HG03196 (cell line): Measurements from ENCODE around the gene SPO11.

ENCODE experiments used
- ATAC-seq: cut with Tn5 transposase; IDR thresholded peaks from one replicate; pipeline ENCODE4 v1.9.1; 2021; ENCODE audit not compliant: unreplicated experiment

SPO11 gene

DNA sequence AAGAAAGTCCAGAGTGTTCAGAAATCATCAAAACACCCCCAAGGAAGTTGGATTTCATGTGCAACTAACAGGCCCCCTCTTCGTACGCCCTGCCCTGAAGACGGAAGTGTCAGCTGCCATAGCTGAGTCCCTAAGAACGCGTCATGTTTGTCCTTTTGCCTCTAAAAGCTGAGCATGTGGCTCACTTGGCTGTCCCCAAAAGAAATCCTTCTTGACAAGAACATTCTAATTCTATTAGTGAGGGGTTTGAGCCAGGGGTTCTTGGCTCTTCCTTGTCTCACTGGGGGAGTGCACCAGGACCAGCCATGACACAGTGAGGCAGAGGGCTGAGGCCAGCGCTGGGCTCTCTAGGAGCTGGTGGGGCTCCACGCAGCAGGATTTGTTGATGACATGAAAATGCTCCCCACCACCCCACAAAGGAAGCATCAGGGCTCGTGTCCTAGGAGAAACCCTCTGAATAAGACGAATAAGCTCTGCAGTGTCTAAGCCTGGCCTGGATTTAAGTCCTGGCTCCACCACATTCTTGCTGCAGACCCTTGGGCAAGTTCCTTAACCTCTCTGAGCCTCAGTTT is 20.0 kb upstream of the SPO11 start:
- ATAC-seq: no peak

DNA sequence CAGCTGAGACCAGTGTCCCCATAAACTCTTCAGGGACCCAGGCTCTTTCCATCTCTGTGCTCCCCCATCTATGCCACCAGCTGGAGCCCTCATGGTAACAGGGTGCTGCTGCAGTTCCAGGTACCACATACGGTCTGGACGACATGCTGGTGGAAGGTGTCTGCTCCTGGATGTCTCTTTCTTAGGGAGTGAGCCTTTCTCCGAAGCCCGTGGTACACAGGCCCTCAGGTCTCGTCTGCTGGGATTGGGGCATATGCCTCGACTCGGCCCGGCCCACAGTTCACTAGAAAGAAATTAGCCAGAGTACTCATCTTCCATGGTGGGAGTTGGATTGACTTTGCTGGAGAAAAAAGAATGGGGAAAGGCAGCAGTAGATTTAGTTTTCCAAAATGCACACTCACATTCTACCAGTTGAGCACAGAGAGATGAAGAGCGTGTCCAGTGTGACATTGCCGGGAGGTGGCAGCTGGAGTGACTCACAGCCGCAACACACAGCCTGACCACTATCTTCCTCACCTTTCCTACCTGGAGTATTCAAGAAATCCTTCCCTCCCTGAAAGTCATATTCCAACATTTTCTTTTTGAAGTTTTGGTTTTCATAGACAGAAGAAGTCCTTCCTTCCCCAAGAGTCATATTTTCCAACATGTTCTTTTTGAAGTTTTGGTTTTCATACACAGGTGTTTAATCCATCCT is 18.6 kb upstream of the SPO11 start:
- no peak for ATAC-seq

DNA sequence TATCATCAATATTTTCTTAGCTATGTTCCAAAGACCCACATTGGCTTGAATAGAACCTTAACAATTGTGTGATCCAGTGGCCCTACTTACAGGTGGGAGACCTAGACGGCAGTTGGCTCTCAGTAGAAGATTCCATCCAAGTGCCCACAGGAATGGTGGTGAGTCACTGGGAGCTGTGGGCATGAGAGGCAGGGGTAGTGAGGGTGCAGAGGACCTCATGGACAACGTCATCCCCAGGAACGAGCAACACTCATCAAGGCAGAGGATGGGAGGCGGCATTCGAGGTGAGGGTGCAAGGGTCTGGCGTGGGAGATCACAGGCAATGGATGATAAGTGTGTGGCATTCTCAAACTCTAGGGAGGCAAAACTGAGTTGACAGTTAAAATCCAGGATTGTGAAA is 17.5 kb upstream of the SPO11 start:
- no peak for ATAC-seq

DNA sequence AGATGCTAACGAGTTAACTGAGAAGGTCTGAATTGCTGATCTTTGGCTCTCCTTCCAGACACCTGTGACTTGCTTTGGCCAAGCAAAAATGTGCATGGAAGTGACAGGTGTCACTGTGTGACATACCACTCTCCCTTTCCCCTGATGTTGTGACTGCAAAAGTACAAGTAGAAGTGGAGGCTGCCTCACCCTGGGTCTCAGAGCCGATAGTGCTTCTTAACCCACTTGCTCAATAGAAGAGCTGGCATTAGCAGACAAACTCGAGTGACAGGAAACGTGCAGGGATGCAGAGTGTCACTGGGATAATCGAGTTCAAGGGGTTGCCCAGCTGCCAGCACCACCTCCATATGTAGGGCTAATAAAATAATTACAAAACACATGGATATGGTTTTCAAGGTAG is 16.4 kb upstream of the SPO11 start:
- no peak for ATAC-seq

- ATAC-seq: no peak
Observed at GRCh38 chr20:57313951-57314350, 15.7 kb upstream of the SPO11 start.

DNA sequence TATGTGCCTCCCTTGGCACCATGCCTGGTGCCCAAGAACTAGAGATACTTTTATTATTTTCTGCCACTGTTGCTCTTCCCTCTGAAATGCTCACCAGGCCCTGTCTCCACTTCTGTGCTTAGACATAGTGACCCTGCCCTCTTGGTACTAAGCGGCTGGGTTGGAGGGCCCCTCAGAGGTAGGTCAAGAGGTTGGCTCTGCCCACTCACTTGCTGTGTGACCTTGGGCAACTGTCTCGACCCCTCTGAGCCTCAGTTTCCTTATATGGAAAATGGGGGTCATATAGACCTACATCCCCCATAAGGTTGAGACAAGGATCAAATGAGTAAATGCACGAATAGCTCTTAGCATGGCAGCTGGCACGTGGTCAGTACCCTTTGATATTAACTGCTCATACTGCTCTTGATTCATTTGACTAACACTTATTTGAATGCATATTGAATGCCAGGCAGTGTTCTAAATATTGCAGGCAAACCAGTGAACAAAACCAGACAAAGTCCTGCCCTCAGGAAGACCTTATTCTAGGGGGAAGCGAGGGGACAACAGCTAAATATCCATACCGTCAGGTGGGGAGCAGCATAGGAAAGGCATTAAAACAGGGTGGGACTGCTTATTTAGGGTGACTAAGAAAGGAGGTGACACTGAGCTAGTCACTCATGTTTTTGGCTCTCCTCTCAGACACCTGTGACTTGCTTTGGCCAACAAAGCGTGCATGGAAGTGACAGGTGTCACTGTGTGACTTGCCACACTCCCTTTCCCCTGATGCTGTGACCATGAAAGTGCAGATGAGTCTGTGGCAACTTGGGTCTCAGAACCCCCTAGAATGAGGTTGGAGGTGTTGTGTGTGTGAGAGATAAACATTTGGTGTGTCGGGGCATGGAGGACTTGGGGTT is 14.3 kb upstream of the SPO11 start:
- no peak for ATAC-seq

DNA sequence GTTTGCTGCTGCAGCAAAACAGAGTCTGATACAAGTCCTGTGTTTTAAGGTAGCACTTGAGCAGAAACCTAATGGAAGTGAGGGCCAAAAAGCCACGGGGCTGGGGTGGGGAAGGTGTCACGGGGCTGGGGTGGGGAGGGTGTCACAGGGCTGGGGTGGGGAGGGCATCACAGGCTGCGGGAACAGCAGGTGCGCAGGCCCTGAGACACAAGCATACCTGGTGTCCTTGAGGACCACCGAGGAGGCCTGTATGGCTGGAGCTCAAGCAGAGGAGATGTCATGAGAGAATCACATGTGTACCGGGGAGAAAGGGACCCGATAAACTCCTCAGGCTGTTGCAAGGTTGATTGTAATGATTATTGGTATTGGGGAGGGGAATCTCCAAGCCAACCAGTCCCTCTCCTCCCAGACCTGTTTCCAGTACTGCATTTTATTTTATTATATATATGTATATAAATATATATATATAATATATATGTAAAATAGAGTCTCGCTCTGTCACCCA is 13.6 kb upstream of the SPO11 start:
- ATAC-seq: no peak

DNA sequence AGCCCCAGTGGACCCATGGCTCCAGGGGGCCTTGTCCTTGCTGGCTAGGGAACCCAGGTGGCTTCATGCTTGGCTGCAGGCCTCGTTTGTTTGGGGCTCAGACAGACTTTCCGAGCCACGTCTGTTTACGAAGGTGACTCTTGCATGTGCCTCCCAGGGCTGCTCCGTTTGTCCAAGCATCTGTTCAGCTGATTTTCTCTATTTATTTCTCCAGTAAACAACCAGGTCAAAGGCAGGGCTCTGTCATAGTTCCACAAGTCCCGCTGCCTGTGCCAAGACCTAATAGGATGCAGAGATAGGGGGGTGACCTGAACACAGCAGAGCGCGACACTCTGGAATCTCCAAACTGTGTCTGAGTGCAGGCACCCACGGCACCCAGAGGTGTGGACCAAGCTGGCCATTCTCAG is 12.8 kb upstream of the SPO11 start:
- no peak for ATAC-seq

GRCh38 chr20:57317316-57317788 is 12.3 kb upstream of the SPO11 start:
- no peak for ATAC-seq

- no peak for ATAC-seq
Observed at GRCh38 chr20:57317789-57318371, 11.7 kb upstream of the SPO11 start.

- ATAC-seq: no peak
Observed at GRCh38 chr20:57319584-57319983, 10.0 kb upstream of the SPO11 start.

DNA sequence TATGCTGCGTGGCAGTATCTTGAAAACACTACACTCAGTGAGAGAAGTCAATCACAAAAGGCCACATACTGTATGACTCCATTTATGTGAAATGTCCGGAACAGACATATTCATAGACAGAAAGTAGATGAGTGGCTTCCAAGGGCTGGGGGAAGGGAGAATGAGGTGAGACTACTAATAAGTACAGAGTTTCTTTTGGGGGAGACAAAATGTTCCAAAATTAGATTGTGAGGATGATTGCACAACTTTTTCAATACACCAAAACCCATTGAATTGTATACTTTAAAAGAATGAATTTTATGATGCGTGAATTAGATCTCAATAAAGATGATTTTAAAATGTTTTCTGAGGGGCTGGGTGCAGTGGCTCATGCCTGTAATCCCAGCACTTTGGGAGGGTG is 9.2 kb upstream of the SPO11 start:
- ATAC-seq: no peak

DNA sequence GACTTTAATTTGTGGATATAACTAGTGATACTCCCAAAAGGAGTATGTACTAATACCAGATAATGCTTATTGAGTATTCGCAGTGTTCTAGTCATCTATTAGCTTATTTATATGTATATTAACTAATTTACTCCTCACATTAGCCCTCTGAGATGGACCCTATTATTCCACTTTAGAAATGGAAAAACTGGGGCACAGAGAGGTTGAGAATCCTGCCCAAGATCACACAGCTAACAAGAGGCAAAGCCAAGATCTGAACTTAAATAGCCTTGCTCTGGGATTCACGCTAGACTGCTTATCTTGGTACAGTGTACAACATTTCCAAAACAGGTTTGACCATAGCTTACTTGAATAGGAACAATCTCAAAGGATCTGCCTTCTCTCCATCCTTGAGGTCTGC is 8.5 kb upstream of the SPO11 start:
- no peak for ATAC-seq

DNA sequence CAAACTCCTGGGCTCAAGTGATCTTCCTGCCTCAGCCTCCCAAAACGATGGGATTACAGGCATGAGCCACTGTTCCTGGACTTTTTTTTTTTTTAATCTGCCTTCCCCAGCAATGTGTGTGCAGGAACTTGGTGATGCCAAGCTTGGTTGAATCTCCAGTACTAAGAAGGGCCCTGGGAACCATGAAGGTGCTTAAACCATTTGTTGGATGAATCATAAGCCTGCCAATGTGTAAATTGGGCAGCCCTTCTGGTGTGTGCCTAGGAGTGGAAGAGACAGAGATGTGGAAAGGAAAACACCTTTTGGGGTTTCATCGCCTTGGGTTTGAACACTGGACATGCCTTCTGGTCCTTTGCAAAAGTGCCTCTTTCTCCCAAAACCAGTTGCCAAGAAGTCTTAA is 7.1 kb upstream of the SPO11 start:
- no peak for ATAC-seq

GRCh38 chr20:57323034-57323433 is 6.6 kb upstream of the SPO11 start:
- ATAC-seq: no peak

GRCh38 chr20:57325632-57326356 is 3.8 kb upstream of the SPO11 start:
- no peak for ATAC-seq

GRCh38 chr20:57326667-57327455 is 2.7 kb upstream of the SPO11 start:
- no peak for ATAC-seq

- ATAC-seq: no peak
Observed at GRCh38 chr20:57327820-57328219, 1.8 kb upstream of the SPO11 start.

- ATAC-seq: no peak
Observed at GRCh38 chr20:57330998-57331397, 1.4 kb downstream of the SPO11 start.
